ENCODE data around the gene INHBA.

The INHBA gene

DNA sequence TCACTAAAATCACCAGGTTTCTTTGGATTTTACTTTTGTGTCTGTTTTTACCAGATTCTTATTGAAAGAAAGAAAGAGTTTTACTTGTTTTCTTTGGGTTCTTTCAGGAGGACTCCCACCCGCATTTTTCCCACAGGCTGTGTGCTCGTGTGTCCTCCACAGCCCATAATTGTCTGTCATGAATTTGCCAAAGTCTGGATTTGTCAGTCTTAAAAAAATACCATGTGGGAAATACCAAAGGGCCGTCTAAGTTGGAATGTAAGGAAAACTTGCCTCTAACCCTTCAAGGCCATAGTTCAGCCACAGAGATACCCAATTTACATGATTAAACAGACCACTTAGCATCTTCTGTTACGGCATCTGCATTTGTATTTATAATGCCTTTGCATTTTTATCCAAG lies 41.3 kb upstream of the INHBA start:
- no peaks in the 10 kb centered on the region for H3K36me3 ChIP-seq (ENCODE audit: control insufficient read depth, insufficient read depth, low read length)
- no peak for DNase-seq (ENCODE audit: extremely low read depth, insufficient read length)
- TF ChIP-seq, protein P1, sequence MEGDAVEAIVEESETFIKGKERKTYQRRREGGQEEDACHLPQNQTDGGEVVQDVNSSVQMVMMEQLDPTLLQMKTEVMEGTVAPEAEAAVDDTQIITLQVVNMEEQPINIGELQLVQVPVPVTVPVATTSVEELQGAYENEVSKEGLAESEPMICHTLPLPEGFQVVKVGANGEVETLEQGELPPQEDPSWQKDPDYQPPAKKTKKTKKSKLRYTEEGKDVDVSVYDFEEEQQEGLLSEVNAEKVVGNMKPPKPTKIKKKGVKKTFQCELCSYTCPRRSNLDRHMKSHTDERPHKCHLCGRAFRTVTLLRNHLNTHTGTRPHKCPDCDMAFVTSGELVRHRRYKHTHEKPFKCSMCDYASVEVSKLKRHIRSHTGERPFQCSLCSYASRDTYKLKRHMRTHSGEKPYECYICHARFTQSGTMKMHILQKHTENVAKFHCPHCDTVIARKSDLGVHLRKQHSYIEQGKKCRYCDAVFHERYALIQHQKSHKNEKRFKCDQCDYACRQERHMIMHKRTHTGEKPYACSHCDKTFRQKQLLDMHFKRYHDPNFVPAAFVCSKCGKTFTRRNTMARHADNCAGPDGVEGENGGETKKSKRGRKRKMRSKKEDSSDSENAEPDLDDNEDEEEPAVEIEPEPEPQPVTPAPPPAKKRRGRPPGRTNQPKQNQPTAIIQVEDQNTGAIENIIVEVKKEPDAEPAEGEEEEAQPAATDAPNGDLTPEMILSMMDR (IDR thresholded peaks at IDR 0.05; ENCODE audit: insufficient read depth, low read length, poor library complexity, severe bottlenecking) = no peak

DNA sequence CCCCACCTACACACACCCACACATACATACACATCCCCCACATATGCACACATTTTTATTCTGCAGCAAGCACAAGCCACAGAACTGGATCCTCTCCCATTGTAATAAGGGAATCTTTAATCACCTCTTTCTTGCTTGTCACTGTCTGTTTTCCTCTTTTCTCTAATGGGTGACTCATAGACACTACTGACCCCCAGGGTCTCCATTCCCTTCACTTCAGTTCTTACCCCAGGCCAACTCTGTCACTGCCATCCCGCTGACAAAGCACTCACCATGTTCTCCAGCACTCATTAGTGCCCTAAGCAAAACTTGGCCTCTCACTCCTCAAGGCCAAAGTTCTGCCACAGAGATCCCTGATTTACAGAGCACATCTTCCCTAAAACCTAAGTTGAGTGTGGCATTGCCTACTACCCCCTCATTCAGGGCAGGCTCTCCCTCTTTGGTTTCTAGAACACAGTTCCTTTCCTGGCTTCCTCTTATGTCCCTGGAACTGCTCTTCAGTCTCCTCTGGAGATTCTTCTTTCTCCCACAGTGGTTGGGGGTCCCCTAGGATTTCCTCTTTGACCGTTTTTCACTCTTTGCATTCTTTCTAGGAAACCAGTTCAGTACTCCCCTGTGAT lies 39.6 kb upstream of the INHBA start:
- DNase-seq (ENCODE audit: extremely low read depth, insufficient read length) = no peak
- TF ChIP-seq, protein P1 (IDR thresholded peaks at IDR 0.05; ENCODE audit: insufficient read depth, low read length, poor library complexity, severe bottlenecking) = no peak
- Histone ChIP-seq H3K27me3 (replicated peaks; ENCODE audit: control insufficient read depth, insufficient read depth, low read length) (no peaks in the 10 kb centered on the region), H3K4me3 (replicated peaks; ENCODE audit: low read depth, low read length) (no peak overlapping the region), H3K36me3 (ENCODE audit: control insufficient read depth, insufficient read depth, low read length) (no peaks in the 10 kb centered on the region)

More for the DNA sequence above, 41.3 kb upstream of the INHBA start:
- Histone ChIP-seq H3K4me3 (replicated peaks; ENCODE audit: low read depth, low read length) (no peak overlapping the region), H3K27me3 (replicated peaks; ENCODE audit: control insufficient read depth, insufficient read depth, low read length) (no peaks in the 10 kb centered on the region)

DNA sequence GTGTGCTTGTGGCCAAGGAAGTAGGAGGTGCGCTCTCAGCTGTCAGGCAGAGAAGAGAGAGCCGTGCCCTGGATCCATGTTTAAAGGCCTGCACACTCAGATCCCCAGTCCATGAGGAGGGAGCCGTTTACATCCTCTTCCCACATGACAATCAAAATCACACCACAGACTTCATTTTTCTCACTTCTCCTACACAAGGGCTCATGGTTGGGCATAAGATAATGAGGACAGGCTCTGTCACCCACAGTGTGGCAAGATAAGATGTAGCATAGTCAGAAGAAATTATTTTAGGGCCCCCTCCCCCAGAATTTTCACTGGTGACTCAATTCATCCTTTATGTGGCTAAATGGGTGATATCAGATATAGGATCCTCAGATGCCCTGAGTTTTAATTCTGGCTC lies 35.9 kb upstream of the INHBA start:
- TF ChIP-seq, protein P1 (IDR thresholded peaks at IDR 0.05; ENCODE audit: insufficient read depth, low read length, poor library complexity, severe bottlenecking) = no peak
- DNase-seq (ENCODE audit: extremely low read depth, insufficient read length) = no peak
- no peak overlapping the region for H3K4me3 ChIP-seq (replicated peaks; ENCODE audit: low read depth, low read length)
- no peaks in the 10 kb centered on the region for H3K27me3 ChIP-seq (replicated peaks; ENCODE audit: control insufficient read depth, insufficient read depth, low read length)
- H3K36me3 ChIP-seq (ENCODE audit: control insufficient read depth, insufficient read depth, low read length) = no peaks in the 10 kb centered on the region

DNA sequence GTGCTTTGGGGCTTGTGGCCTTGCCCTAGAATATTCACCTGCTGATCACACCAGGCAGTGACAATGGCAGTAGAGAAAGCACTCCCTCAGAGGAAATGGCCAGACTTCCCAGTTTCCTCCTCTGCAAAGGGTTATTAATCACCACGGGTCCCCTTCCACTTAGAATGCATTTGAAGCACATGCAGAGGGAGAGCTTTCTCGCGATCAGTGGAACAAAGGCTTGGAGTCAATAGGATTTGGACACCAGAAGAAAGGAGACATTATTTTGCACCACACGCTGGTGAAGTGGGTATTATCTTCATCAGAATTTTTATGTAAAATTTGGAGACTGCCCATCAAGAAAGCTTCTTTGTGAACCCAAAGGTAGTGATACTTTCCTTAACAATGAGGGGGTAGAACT lies 35.4 kb upstream of the INHBA start:
- TF ChIP-seq, protein P1 (IDR thresholded peaks at IDR 0.05; ENCODE audit: insufficient read depth, low read length, poor library complexity, severe bottlenecking) = no peak
- Histone ChIP-seq H3K36me3 (ENCODE audit: control insufficient read depth, insufficient read depth, low read length) (no peaks in the 10 kb centered on the region), H3K27me3 (replicated peaks; ENCODE audit: control insufficient read depth, insufficient read depth, low read length) (no peaks in the 10 kb centered on the region), H3K4me3 (replicated peaks; ENCODE audit: low read depth, low read length) (no peak overlapping the region)
- no peak for DNase-seq (ENCODE audit: extremely low read depth, insufficient read length)

DNA sequence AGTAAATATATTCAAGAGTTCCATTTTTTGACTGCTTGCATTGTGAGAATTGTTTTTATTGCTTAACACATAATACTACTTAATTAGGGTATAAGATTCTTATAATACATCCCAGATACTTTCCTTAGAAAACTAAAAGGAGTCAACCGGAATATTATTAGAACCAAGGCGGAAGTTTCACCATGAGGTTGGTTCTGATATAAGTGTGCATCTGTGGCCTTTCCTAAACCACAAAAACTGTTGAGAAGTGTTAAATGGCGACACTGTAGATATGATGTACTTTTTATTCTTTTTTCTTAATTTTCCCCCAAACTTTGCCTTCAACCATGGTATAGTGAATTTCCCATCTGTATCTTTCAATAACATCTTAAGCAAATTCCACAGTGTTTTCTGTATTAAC lies 32.3 kb upstream of the INHBA start:
- Histone ChIP-seq H3K36me3 (ENCODE audit: control insufficient read depth, insufficient read depth, low read length) (no peaks in the 10 kb centered on the region), H3K4me3 (replicated peaks; ENCODE audit: low read depth, low read length) (no peak overlapping the region), H3K27me3 (replicated peaks; ENCODE audit: control insufficient read depth, insufficient read depth, low read length) (no peaks in the 10 kb centered on the region)
- TF ChIP-seq, protein P1 (IDR thresholded peaks at IDR 0.05; ENCODE audit: insufficient read depth, low read length, poor library complexity, severe bottlenecking) = no peak
- DNase-seq (ENCODE audit: extremely low read depth, insufficient read length) = no peak

DNA sequence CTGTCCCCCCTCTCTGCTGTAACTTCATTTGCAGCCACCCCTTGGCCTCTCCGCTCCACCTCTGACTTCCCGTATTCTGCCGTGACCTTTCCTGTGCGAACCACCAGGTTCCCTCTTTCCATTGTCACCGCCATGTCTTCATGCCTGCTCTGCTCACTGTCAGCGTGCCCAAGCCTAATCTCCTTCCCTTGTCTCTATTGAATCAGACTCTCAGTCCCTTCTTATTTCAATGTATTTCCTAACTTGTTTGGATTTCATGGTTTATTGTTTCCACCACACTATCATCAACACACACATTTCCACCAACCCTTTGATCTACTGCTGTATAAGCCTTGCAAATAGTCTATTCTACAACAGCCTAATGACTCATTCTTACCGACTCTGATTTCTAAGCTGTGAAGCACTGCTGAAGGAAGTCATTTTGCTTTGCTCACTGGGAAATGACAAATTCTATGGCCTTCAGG lies 30.0 kb upstream of the INHBA start:
- H3K4me3 ChIP-seq (replicated peaks; ENCODE audit: low read depth, low read length) = no peak overlapping the region
- TF ChIP-seq, protein P1 (IDR thresholded peaks at IDR 0.05; ENCODE audit: insufficient read depth, low read length, poor library complexity, severe bottlenecking) = no peak
- no peak for DNase-seq (ENCODE audit: extremely low read depth, insufficient read length)

More for the DNA sequence above, 30.0 kb upstream of the INHBA start:
- H3K36me3 ChIP-seq (ENCODE audit: control insufficient read depth, insufficient read depth, low read length) = no peaks in the 10 kb centered on the region
- no peaks in the 10 kb centered on the region; the same call in 1 of the 2 replicates for H3K27me3 ChIP-seq (replicated peaks; ENCODE audit: control insufficient read depth, insufficient read depth, low read length)
